Fibroblast of villous mesenchyme (primary cell): ENCODE measurements around the gene KCNQ1. TPM values are rescaled to one million over a fixed set of nuclear protein-coding genes. Genes with fewer than 3 reads are reported as not detected.

Experiments used
- DNase-seq: peaks from one replicate; pipeline ENCODE4 v3.0.0-alpha.2; 2010; ENCODE audit warnings: low read depth
- H3K4me3 ChIP-seq: 2 replicates; pipeline ENCODE4 v1.5.1; 2011; ENCODE audit warnings: low read depth, mild to moderate bottlenecking, low read length
- CTCF ChIP-seq: IDR thresholded peaks from 2 replicates; pipeline ENCODE4 v1.5.1; 2012; ENCODE audit warnings: low read depth, mild to moderate bottlenecking, low read length; ENCODE audit not compliant: insufficient read depth
- total RNA-seq: library from RNA; depleted of rRNA; stranded (reverse); fragments of >200 nt; gene quantifications from 2 replicates; pipeline ENCODE4 v1.2.3, GENCODE V29; 2012

Gene KCNQ1
- total RNA-seq, 1 donor: not detected

GRCh38 chr11:2652333-2653197, 207.8 kb downstream of the KCNQ1 start:
- TF ChIP-seq CTCF: no peak
- DNase-seq: no peak
- no peak overlapping the region for H3K4me3 ChIP-seq

- no peak for TF ChIP-seq CTCF
- no peak overlapping the region for H3K4me3 ChIP-seq
- no peak for DNase-seq
These were observed 208.4 kb downstream of the KCNQ1 start for GRCh38 chr11:2653198-2653551.

- H3K4me3 ChIP-seq: no peak overlapping the region
- TF ChIP-seq CTCF: no peak
- DNase-seq: no peak
These were observed 209.3 kb downstream of the KCNQ1 start for GRCh38 chr11:2653930-2654739.

- DNase-seq: no peak
- no peak overlapping the region for H3K4me3 ChIP-seq
These were observed 210.4 kb downstream of the KCNQ1 start for GRCh38 chr11:2655016-2655719.

GRCh38 chr11:2655834-2656622, 211.2 kb downstream of the KCNQ1 start:
- H3K4me3 ChIP-seq: no peak overlapping the region
- peak; percentile 27 for DNase-seq
- TF ChIP-seq CTCF: no peak

More at GRCh38 chr11:2655016-2655719, 210.4 kb downstream of the KCNQ1 start:
- TF ChIP-seq CTCF: no peak

- H3K4me3 ChIP-seq: no peak overlapping the region
- DNase-seq: no peak
These were observed 212.1 kb downstream of the KCNQ1 start for GRCh38 chr11:2656859-2657258.

More at GRCh38 chr11:2656859-2657258, 212.1 kb downstream of the KCNQ1 start:
- TF ChIP-seq CTCF: no peak
